Tibial artery (tissue), 4 donors: ENCODE measurements around the gene GLI2.

Experiments
- DNase-seq, 2 donors: peaks; one replicate each; pipeline ENCODE4 v3.0.0-alpha.2; 2019
- H3K27ac ChIP-seq, 2 donors: fragments of 200-600 bp; sonication (generic) in 1 of 2; 1 replicate in 1 of 2; 2 replicates in 1 of 2; pipeline ENCODE4 v1.5.1; 2018 to 2019; ENCODE audit warnings: mild to moderate bottlenecking in 1 of 2
- H3K27me3 ChIP-seq, 2 donors: fragments of 200-600 bp; sonication (generic) in 1 of 2; one replicate each; pipeline versions ENCODE4 v1.5.1 to v1.6.0; 2016 to 2019
- H3K36me3 ChIP-seq, 3 donors: fragments of 200-600 bp; sonication (generic) in 2 of 3; one replicate each; pipeline ENCODE4 v1.5.1; 2016 to 2019; ENCODE audit warnings: mild to moderate bottlenecking in 2 of 3
- H3K4me1 ChIP-seq, 4 donors: fragments of 200-600 bp; sonication (generic) in 2 of 4; 1 replicate in 3 of 4; 2 replicates in 1 of 4; pipeline ENCODE4 v1.5.1; 2016 to 2019
- H3K4me3 ChIP-seq, 2 donors: fragments of 200-600 bp; sonication (generic) in 1 of 2; 1 replicate in 1 of 2; 2 replicates in 1 of 2; pipeline ENCODE4 v1.5.1; 2018 to 2019; ENCODE audit warnings: mild to moderate bottlenecking in 2 of 2
- H3K9me3 ChIP-seq, 3 donors: fragments of 200-600 bp; sonication (generic) in 1 of 3; one replicate each; pipeline ENCODE4 v1.5.1; 2016 to 2019
- CTCF ChIP-seq, 2 experiments: fragments of 200-600 bp in 1 of 2; fragments of 450-650 bp in 1 of 2; IDR thresholded peaks; one replicate each; pipeline ENCODE4 v1.5.1; 2017 to 2019; ENCODE audit warnings: antibody characterized with exemption in 2 of 2, mild to moderate bottlenecking in 1 of 2, moderate library complexity in 1 of 2
- intact Hi-C: fragments of 100-400 bp; cut with DNase I; formaldehyde crosslinking; loops from one replicate; pipeline ENCODE4 v1.15.0; 2023; ENCODE audit warnings: low total_unique reads

The GLI2 gene

GRCh38 chr2:120749506-120750431 is 14.1 kb downstream of the GLI2 start:
- H3K36me3 ChIP-seq = no peaks in the 10 kb centered on the region
- no peak overlapping the region for H3K4me3 ChIP-seq
- intact Hi-C loops = no loop called here
- H3K27me3 ChIP-seq = no peaks in the 10 kb centered on the region
- H3K27ac ChIP-seq = no peak overlapping the region
- H3K4me1 ChIP-seq = peaks cover 0 to 12% (median 10%) of the 10 kb centered on the region in 4 donors
- DNase-seq = peak in 1 of 2 donors; percentile 61
- no peaks in the 10 kb centered on the region for H3K9me3 ChIP-seq
- no peak for TF ChIP-seq CTCF (IDR thresholded peaks at IDR 0.05)

- Histone ChIP-seq H3K9me3 (no peaks in the 10 kb centered on the region), H3K4me1 (peaks cover 0 to 12% (median 10%) of the 10 kb centered on the region in 4 donors), H3K36me3 (no peaks in the 10 kb centered on the region), H3K27me3 (no peaks in the 10 kb centered on the region), H3K4me3 (no peak overlapping the region), H3K27ac (no peak overlapping the region)
- DNase-seq = peak in 1 of 2 donors; percentile 56
- intact Hi-C loops = no loop called here
- no peak for TF ChIP-seq CTCF (IDR thresholded peaks at IDR 0.05)
Measured at GRCh38 chr2:120750488-120751210, 15.0 kb downstream of the GLI2 start.

GRCh38 chr2:120751553-120751952 is 15.9 kb downstream of the GLI2 start:
- peaks cover 0 to 12% (median 10%) of the 10 kb centered on the region in 4 donors for H3K4me1 ChIP-seq
- H3K36me3 ChIP-seq = no peaks in the 10 kb centered on the region
- TF ChIP-seq CTCF (IDR thresholded peaks at IDR 0.05) = no peak
- intact Hi-C loops = no loop called here
- H3K27me3 ChIP-seq = no peaks in the 10 kb centered on the region
- no peak overlapping the region for H3K4me3 ChIP-seq
- no peak for DNase-seq
- no peaks in the 10 kb centered on the region for H3K9me3 ChIP-seq
- no peak overlapping the region for H3K27ac ChIP-seq

- intact Hi-C loops = no loop called here
- peak in 1 of 2 donors; percentile 11 for DNase-seq
- no peak overlapping the region for H3K4me3 ChIP-seq
Measured at GRCh38 chr2:120754067-120754960, 18.6 kb downstream of the GLI2 start.

More at GRCh38 chr2:120754067-120754960, 18.6 kb downstream of the GLI2 start:
- H3K36me3 ChIP-seq = no peaks in the 10 kb centered on the region
- H3K27ac ChIP-seq = no peak overlapping the region
- H3K9me3 ChIP-seq = no peaks in the 10 kb centered on the region
- H3K27me3 ChIP-seq = no peaks in the 10 kb centered on the region
- peaks cover 0 to 33% (median 28%) of the 10 kb centered on the region in 4 donors for H3K4me1 ChIP-seq
- no peak for TF ChIP-seq CTCF (IDR thresholded peaks at IDR 0.05)
